Activated T-helper 2 cell treated with anti-CD3 and anti-CD28 coated beads, Interferon-gamma antibody, Interleukin-2, Interleukin-4, amounts not matched to agents 10 μg/mL and 5 μg/mL and 100 μg/mL, durations not matched to agents 14 hours and 24 hours and 36 hours (primary cell): ENCODE results near the gene YPEL4. TPM values are rescaled to one million over a fixed set of nuclear protein-coding genes. Genes with fewer than 3 reads are reported as not detected.
A peak's percentile ranks its signal among the peaks of the same experiment; 100 is the strongest.
"Not testable (repeated sequence)": the region's sequence is repeated elsewhere in the genome, so short reads cannot be mapped to it uniquely, and the experiment has no call there.

Source experiments
- DNase-seq: peaks from one replicate; pipeline ENCODE4 v3.0.0; 2021; ENCODE audit warnings: low spot score
- H3K27ac Mint-ChIP-seq: one replicate; pipeline ENCODE4 v1.8.0; 2021; ENCODE audit warnings: mixed read lengths
- H3K27me3 Mint-ChIP-seq: one replicate; pipeline ENCODE4 v1.8.0; 2021; ENCODE audit warnings: low read depth, mixed read lengths
- H3K36me3 Mint-ChIP-seq: one replicate; pipeline ENCODE4 v1.8.0; 2021; ENCODE audit warnings: low read depth, mixed read lengths
- H3K4me1 Mint-ChIP-seq: one replicate; pipeline ENCODE4 v1.8.0; 2021; ENCODE audit warnings: low read depth, mixed read lengths
- H3K4me3 Mint-ChIP-seq: one replicate; pipeline ENCODE4 v1.8.0; 2021; ENCODE audit warnings: low read depth, mild to moderate bottlenecking, moderate library complexity, mixed read lengths
- H3K9me3 Mint-ChIP-seq: one replicate; pipeline ENCODE4 v1.8.0; 2021; ENCODE audit warnings: mixed read lengths
- intact Hi-C: fragments of 100-400 bp; cut with micrococcal nuclease; formaldehyde crosslinking; loops from one replicate; pipeline ENCODE4 v1.15.1; 2023
- total RNA-seq: library from RNA; stranded (reverse); gene quantifications from 2 replicates; pipeline ENCODE4 v1.2.3, GENCODE V29; 2022

Gene YPEL4
- total RNA-seq, 1 donor from 2014 or later: 0.64 TPM

GRCh38 chr11:57663975-57664374, 14.3 kb upstream of the YPEL4 start:
- Mint-ChIP-seq H3K27me3 (no peaks in the 10 kb centered on the region), H3K27ac (no peak overlapping the region), H3K9me3 (no peaks in the 10 kb centered on the region), H3K4me3 (no peak overlapping the region), H3K4me1 (peaks cover 19% of the 10 kb centered on the region), H3K36me3 (peaks cover 36% of the 10 kb centered on the region)
- no peak for DNase-seq
- intact Hi-C loops: loop anchor here (10.0 kb wide), 1 partner anchor 1481 kb away; the partner anchor contains the start of gene FAM111A

- intact Hi-C loops: loop anchor here (10.0 kb wide), 1 partner anchor 1482 kb away; the partner anchor contains the start of gene FAM111A
- H3K36me3 Mint-ChIP-seq: peaks cover 36% of the 10 kb centered on the region
- H3K27me3 Mint-ChIP-seq: no peaks in the 10 kb centered on the region
- peaks cover 21% of the 10 kb centered on the region for H3K4me1 Mint-ChIP-seq
- no peak overlapping the region for H3K27ac Mint-ChIP-seq
- H3K9me3 Mint-ChIP-seq: no peaks in the 10 kb centered on the region
- H3K4me3 Mint-ChIP-seq: no peak overlapping the region
- no peak for DNase-seq
Measured at GRCh38 chr11:57662893-57663292, 13.2 kb upstream of the YPEL4 start.

- DNase-seq: no peak
- H3K9me3 Mint-ChIP-seq: no peaks in the 10 kb centered on the region
- no peak overlapping the region for H3K4me3 Mint-ChIP-seq
- intact Hi-C loops: loop anchor here (10.0 kb wide), 1 partner anchor 1485 kb away; the partner anchor contains the start of gene FAM111A
- H3K4me1 Mint-ChIP-seq: peaks cover 20% of the 10 kb centered on the region
- H3K27ac Mint-ChIP-seq: no peak overlapping the region
- H3K36me3 Mint-ChIP-seq: peaks cover 39% of the 10 kb centered on the region
- H3K27me3 Mint-ChIP-seq: no peaks in the 10 kb centered on the region
Measured at GRCh38 chr11:57659669-57660068, 10.0 kb upstream of the YPEL4 start.

- Mint-ChIP-seq H3K27me3 (no peaks in the 10 kb centered on the region), H3K4me3 (peak overlapping the region; percentile 99), H3K36me3 (peaks cover 39% of the 10 kb centered on the region), H3K27ac (peak overlapping the region; percentile 94), H3K4me1 (peaks cover 22% of the 10 kb centered on the region), H3K9me3 (no peaks in the 10 kb centered on the region)
- no peak for DNase-seq
- intact Hi-C loops: no loop called here
Measured at GRCh38 chr11:57658023-57658361, 8.3 kb upstream of the YPEL4 start.

GRCh38 chr11:57657194-57658022, 7.7 kb upstream of the YPEL4 start, which contains the start of gene CLP1:
TSS of gene CLP1 (plus strand) at chr11:57657762. CDS start at chr11:57659477, 1,715 bp downstream.
- peak within 1 kb of the TSS; percentile 94 for H3K27ac Mint-ChIP-seq
- H3K4me1 Mint-ChIP-seq: peaks cover 26% of the 10 kb centered on the region
- peaks cover 34% of the 10 kb centered on the region for H3K36me3 Mint-ChIP-seq
- H3K9me3 Mint-ChIP-seq: no peaks in the 10 kb centered on the region
- H3K27me3 Mint-ChIP-seq: no peaks in the 10 kb centered on the region
- peak; percentile 99 for DNase-seq
- intact Hi-C loops: loop anchor here (1.0 to 2.0 kb wide), 5 partner anchors 10 to 921 kb away; partner anchors contain the start of genes MED19, SELENOH, TIMM10 and TMX2
- peak within 1 kb of the TSS; percentile 99 for H3K4me3 Mint-ChIP-seq

- H3K27ac Mint-ChIP-seq: peak overlapping the region; percentile 60
- no peak for DNase-seq
- intact Hi-C loops: loop anchor here (1.0 to 2.0 kb wide), 5 partner anchors 10 to 921 kb away; partner anchors contain the start of genes MED19, SELENOH, TIMM10 and TMX2
- peaks cover 26% of the 10 kb centered on the region for H3K4me1 Mint-ChIP-seq
- H3K9me3 Mint-ChIP-seq: no peaks in the 10 kb centered on the region
- peaks cover 30% of the 10 kb centered on the region for H3K36me3 Mint-ChIP-seq
- H3K27me3 Mint-ChIP-seq: no peaks in the 10 kb centered on the region
- peak overlapping the region; percentile 54 for H3K4me3 Mint-ChIP-seq
Measured at GRCh38 chr11:57656885-57657193, 7.1 kb upstream of the YPEL4 start.

GRCh38 chr11:57653163-57653562, 3.5 kb upstream of the YPEL4 start:
- Mint-ChIP-seq H3K9me3 (no peaks in the 10 kb centered on the region), H3K4me3 (no peak overlapping the region), H3K4me1 (peaks cover 43% of the 10 kb centered on the region), H3K36me3 (peaks cover 5% of the 10 kb centered on the region), H3K27me3 (peaks cover 7% of the 10 kb centered on the region), H3K27ac (no peak overlapping the region)
- DNase-seq: no peak
- intact Hi-C loops: no loop called here

GRCh38 chr11:57652662-57653061, 3.0 kb upstream of the YPEL4 start:
- no peak for DNase-seq
- no peak overlapping the region for H3K4me3 Mint-ChIP-seq
- peaks cover 44% of the 10 kb centered on the region for H3K4me1 Mint-ChIP-seq
- H3K27ac Mint-ChIP-seq: no peak overlapping the region
- H3K36me3 Mint-ChIP-seq: peaks cover 2% of the 10 kb centered on the region
- H3K27me3 Mint-ChIP-seq: peaks cover 12% of the 10 kb centered on the region
- intact Hi-C loops: no loop called here
- H3K9me3 Mint-ChIP-seq: no peaks in the 10 kb centered on the region

- intact Hi-C loops, H3K36me3 Mint-ChIP-seq, H3K9me3 Mint-ChIP-seq, DNase-seq, H3K27ac Mint-ChIP-seq, H3K4me3 Mint-ChIP-seq: not testable (repeated sequence)
- H3K4me1 Mint-ChIP-seq: peaks cover 46% of the 10 kb centered on the region
- H3K27me3 Mint-ChIP-seq: peaks cover 17% of the 10 kb centered on the region
Measured at GRCh38 chr11:57652230-57652629, 2.5 kb upstream of the YPEL4 start.

- intact Hi-C loops: no loop called here
- Mint-ChIP-seq H3K9me3 (no peaks in the 10 kb centered on the region), H3K27me3 (peaks cover 25% of the 10 kb centered on the region), H3K4me1 (peaks cover 46% of the 10 kb centered on the region), H3K36me3 (no peaks in the 10 kb centered on the region), H3K27ac (no peak overlapping the region), H3K4me3 (no peak overlapping the region)
- no peak for DNase-seq
Measured at GRCh38 chr11:57651408-57651807, 1.7 kb upstream of the YPEL4 start.

GRCh38 chr11:57650739-57651090, 1.0 kb upstream of the YPEL4 start:
- Mint-ChIP-seq H3K36me3 (no peaks in the 10 kb centered on the region), H3K27me3 (peaks cover 31% of the 10 kb centered on the region), H3K4me3 (no peak overlapping the region), H3K4me1 (peaks cover 52% of the 10 kb centered on the region), H3K9me3 (no peaks in the 10 kb centered on the region), H3K27ac (no peak overlapping the region)
- no peak for DNase-seq
- intact Hi-C loops: no loop called here

GRCh38 chr11:57648801-57649735, 644 bp downstream of the YPEL4 start:
- H3K4me3 Mint-ChIP-seq: peak overlapping the region; percentile 75
- peaks cover 35% of the 10 kb centered on the region for H3K27me3 Mint-ChIP-seq
- no peaks in the 10 kb centered on the region for H3K9me3 Mint-ChIP-seq
- no peaks in the 10 kb centered on the region for H3K36me3 Mint-ChIP-seq
- H3K4me1 Mint-ChIP-seq: peaks cover 52% of the 10 kb centered on the region
- no peak for DNase-seq
- intact Hi-C loops: loop anchor here (5.0 to 10.0 kb wide), 2 partner anchors 224 to 312 kb away; partner anchors contain the start of genes P2RX3, SLC43A3 and SSRP1
- peak overlapping the region; percentile 8 for H3K27ac Mint-ChIP-seq
